T-helper 1 cell treated with Interleukin-12 subunit alpha and Interleukin-12 subunit beta and Interleukin-4 antibody, amounts not matched to agents 30 ng/mL and 1 ng/mL, for 36 hours (primary cell): Measurements from ENCODE around the gene PIEZO2. TPM values are rescaled to one million over a fixed set of nuclear protein-coding genes. Genes with fewer than 3 reads are reported as not detected.
"Not testable (repeated sequence)": the region's sequence is repeated elsewhere in the genome, so short reads cannot be mapped to it uniquely, and the experiment has no call there.

Experiments
- intact Hi-C: fragments of 100-400 bp; cut with micrococcal nuclease; formaldehyde crosslinking; loops from one replicate; pipeline ENCODE4 v1.15.1; 2024
- total RNA-seq: library from RNA; stranded (reverse); gene quantifications from 2 replicates; pipeline ENCODE4 v1.2.3, GENCODE V29; 2022

Gene PIEZO2
- total RNA-seq = not detected in 2 replicates

DNA sequence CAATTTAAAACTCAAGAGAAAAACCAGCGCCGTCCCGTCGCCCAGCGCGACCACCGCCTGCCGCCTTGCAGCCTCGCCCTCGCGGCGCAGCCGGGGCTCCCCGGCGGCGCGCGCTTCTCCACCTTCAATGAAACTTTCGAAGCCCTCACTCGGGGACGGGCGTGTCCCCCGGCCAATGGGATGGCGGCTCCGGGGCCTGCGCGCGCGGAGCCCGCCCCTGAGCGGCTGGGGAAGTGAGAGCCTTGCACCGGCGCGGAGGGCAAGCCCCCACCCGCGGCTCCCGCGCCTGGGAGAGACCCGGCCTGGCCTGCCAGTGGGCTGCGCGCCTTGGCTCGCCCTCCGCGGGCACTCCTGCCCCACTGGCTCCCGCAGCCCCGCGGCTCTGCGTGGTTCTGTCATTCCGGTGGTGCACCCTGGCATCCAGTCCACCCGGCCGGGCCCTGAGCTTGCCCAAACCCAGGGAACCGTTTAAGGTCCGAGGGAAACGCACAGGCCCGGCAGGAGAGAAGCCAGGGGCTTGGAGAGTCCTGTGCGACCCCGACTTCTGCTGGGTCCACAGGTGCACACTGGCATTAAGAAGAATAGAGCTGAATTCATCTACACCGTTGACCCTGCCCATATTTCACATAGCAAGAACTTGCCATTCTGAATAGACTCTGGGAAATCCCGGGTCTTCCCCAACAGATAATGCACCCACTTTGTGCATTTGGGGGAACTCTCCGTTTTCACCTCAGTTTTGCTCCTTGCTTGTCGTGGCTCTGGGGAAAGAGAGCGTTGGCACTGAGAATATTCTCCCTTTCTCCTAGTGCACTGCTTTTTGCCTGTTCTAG is at the start of gene PIEZO2:
TSS of gene PIEZO2 (minus strand) at position 129 of the 830 bp plus-strand sequence. CDS start 981 bp downstream, outside the sequence.
- intact Hi-C loops = loop anchor here (5.0 kb wide), 1 partner anchor 362 kb away; no protein-coding TSS in a partner anchor

DNA sequence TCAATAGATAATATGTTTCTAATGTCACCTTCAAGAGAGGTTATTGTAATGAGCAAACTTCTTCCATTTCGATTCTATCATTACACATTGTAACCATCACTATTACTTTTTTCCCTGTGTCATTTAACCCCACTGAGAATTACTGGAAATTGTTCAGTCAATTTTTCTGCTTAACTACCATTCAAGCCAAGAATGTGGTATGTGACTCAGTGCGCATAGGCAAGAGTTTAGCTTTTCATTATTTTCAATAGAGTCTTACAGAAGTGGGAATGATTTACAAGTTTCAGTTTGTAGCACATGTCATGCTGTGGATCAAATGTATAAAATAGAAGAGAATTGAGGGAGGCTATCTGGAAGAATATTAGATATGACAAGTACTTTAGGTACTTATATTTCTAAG is 34.3 kb upstream of the PIEZO2 start:
- intact Hi-C loops = no loop called here

DNA sequence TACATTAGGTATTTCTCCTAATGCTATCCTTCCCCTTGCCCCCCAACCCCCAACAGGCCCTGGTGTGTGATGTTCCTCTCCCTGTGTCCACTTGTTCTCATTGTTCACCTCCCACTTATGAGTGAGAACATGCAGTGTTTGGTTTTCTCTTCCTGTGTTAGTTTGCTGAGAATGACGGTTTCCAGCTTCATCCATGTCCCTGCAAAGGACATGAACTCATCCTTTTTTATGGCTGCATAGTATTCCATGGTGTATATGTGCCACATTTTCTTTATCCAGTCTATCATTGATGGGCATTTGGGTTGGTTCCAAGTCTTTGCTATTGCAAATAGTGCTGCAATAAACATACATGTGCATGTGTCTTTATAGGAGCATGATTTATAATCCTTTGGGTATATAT is 32.3 kb upstream of the PIEZO2 start:
- intact Hi-C loops = not testable (repeated sequence)

DNA sequence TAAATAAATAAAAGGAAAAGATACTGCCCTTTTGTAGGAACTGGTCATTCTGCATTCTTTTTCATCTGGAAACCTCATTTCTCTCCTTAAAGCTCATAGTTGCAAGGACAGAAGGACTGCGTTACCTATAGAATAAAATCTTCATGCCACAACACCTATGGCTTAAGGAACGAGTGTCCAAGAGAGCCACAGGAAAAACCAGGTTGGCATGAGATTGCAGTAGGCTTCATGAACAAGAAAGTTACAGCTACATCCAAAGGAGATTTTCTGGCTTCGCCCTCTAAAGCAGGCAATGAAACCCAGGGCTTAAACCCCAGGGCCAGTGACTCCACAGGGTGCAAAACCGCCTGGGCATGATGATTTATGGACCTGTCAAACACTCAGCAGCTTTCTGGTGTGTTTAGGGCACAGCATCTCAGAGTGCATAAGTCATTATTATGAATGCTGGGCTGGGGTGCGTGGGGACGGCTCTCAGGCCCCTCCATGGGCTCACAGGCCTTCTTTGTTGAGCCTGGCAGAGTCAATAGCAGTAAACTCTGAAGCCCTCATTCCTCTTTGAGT is 30.7 kb upstream of the PIEZO2 start:
- intact Hi-C loops = no loop called here

DNA sequence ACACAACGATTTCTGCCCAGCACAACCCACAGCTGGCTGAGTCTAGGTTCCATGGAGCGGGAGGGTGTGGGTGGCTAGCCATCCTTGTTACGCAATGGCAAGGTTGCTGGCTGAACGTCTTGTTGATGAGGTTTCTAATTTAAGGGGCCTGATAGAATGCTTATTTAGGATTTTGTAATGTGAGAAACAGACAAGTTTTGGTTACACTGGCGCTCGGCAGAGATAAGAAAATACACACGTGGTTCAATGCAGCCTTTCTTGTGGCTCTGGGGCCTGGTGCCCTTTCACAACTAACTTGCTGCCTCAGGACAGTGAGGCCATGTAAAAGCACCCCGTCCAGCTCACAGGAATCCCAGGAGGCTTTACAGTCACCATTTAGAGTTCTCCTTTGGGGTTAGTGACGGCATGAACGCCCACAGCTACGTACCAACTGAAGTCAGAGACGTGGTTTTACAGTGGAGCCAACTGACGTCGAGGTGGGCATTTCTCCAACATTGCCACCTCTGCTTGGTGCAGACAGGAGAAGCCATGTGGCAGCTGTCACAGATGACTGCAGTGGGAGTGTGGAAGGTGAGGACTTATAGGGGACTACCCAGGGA is 29.7 kb upstream of the PIEZO2 start:
- intact Hi-C loops = no loop called here

DNA sequence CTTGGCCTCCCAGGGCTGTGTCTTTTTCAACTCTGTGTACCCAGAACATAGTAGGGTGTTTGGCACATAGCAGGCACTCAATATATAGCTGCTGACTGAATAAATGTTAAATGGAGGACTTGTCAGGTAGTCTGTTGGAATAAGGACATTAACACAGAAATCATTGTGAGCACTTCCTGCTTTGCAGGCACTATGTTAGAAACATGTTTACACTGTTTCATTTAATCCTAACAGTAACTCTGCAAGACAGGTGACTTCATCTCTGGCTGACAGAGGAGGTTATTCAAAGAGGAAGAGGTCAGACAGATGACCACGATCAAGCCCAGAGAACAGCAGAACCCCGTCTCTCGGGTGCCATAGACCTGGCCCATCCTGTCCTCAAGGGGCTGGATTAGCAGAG is 28.0 kb upstream of the PIEZO2 start:
- intact Hi-C loops = no loop called here

- intact Hi-C loops = no loop called here
Observed at GRCh38 chr18:11176481-11176881, 27.1 kb upstream of the PIEZO2 start.

DNA sequence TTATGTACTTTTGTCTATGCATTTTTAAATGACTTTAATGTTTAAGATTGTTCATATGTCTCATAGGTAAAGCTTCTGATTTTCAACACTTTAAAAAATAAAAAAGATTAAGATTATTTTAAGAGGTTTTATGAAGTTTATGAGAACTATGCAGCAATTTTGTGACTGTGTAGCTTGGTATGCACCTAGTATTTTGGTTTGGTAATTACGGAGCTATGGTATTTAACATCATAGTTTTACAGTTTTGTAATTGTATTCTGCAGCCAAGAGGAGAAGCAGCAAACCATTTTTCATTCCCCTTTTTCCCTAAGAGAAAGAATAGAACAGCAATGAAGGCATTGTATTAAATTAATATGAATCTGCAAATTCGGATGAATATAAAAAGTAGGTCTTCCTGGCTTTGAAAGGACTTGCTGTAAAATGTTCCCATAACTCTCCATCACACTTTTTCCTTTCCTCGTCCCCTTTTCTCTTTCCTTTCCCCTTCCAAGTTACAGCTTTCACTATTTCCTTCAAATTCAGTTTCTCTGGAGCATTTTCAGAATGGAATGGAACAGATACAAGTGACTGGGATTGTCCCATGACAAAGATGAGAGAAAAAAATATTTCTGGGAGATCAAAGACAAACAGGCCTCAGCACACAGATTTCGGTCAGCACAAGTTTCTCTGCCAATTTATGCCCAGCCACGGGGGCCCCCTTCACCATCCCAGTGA is 26.1 kb upstream of the PIEZO2 start:
- intact Hi-C loops = no loop called here

GRCh38 chr18:11174179-11174578 is 24.8 kb upstream of the PIEZO2 start:
- intact Hi-C loops = not testable (repeated sequence)

GRCh38 chr18:11167778-11168177 is 18.4 kb upstream of the PIEZO2 start:
- intact Hi-C loops = no loop called here

DNA sequence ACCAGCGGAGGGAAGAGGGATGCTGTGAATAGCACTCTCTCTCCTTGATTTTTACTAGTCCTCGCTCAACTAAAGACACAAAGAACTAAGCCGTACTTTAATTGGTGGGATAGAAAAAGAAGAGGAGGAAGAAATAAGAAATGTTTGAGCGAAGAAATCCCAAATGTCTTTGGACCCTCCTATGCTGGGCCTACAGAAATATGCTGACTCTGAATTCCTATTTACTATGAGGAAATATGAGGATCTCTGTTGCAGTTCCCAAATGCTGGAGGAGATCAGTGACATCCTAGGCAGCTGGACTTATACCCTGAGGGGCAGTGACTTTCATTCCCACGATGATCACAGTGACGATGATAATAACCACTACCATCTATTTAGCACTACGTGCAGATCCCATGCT is 16.6 kb upstream of the PIEZO2 start:
- intact Hi-C loops = no loop called here

DNA sequence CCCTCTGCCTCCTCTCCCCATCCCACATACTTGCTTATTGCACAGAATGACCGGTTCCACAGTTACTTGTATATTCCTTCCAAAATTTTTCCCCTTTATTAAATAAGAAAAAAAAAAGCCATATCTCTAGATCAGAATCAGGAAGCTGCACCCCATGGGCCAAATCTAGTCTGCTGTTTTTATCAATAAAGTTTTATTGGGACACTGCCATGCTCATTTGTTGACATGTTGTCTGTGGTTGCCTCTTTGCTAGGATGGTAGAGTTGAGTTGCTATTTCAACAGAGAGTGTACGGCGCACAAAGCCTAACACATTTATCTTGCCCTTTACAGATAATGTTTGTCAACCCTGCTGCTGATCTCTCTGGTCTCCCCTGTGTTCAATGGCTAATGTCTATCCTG is 15.8 kb upstream of the PIEZO2 start:
- intact Hi-C loops = no loop called here

GRCh38 chr18:11163665-11164064 is 14.3 kb upstream of the PIEZO2 start:
- intact Hi-C loops = loop anchor here (1.0 kb wide), 1 partner anchor 376 kb away; no protein-coding TSS in a partner anchor

- intact Hi-C loops = loop anchor here (1.0 kb wide), 1 partner anchor 376 kb away; no protein-coding TSS in a partner anchor
Observed at GRCh38 chr18:11162889-11163288, 13.5 kb upstream of the PIEZO2 start.

DNA sequence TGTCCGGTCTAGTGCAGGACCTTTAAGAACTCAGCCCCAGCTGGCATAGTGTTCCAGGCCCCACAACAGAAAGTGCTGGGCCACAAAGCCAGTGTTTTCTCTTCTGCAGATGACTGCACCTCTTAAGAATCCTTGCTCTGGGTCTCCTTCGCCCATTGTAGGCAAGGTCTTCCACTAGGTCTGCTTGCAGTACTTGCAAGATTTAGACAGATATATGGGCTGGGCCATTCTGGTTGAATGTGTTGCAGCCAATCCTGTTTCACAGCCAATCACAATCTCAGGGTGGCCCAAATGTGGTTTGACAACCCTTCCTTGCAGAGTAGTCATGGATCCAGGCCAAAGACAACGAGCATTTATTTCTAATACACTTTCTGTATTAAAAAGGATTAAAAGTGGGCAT is 13.1 kb upstream of the PIEZO2 start:
- intact Hi-C loops = no loop called here

GRCh38 chr18:11160313-11160712 is 10.9 kb upstream of the PIEZO2 start:
- intact Hi-C loops = no loop called here

- intact Hi-C loops = no loop called here
Observed at GRCh38 chr18:11159844-11160243, 10.5 kb upstream of the PIEZO2 start.

GRCh38 chr18:11156978-11157377 is 7.6 kb upstream of the PIEZO2 start:
- intact Hi-C loops = no loop called here

DNA sequence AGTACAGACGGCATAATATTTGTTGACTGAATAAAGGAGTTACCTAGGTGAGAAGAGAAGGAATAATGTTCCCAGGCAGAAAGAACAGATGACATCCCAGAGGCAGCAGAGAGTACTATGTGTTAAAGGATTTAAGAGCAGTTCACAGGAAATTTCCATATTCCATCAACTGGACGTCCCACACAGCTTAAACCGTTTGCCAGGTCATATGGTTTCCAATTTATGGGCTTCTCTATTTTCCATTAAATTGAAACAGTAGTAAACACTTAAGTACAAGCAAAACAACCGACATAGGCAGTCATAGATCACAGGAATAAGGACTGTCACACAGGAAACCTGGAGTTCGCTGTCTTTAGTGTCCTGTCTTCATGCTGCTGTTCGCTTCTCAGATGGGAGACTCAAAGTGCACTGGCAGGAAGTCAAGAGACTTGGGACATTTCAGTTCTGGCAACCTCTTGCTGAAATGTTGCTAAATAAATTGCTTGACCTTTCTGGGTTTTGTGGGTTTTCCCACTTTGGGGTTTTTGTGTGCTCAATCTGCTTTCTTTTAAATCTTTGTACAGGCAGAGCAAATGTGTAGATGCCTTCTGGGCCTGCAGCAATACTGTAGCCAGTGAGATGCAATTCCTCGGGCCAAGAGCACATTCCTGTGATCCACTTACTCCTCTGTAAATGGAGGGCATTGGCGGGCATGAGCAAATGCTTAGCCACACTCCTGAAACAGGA is 5.8 kb upstream of the PIEZO2 start:
- intact Hi-C loops = loop anchor here (2.0 kb wide), 1 partner anchor 304 kb away; no protein-coding TSS in a partner anchor

DNA sequence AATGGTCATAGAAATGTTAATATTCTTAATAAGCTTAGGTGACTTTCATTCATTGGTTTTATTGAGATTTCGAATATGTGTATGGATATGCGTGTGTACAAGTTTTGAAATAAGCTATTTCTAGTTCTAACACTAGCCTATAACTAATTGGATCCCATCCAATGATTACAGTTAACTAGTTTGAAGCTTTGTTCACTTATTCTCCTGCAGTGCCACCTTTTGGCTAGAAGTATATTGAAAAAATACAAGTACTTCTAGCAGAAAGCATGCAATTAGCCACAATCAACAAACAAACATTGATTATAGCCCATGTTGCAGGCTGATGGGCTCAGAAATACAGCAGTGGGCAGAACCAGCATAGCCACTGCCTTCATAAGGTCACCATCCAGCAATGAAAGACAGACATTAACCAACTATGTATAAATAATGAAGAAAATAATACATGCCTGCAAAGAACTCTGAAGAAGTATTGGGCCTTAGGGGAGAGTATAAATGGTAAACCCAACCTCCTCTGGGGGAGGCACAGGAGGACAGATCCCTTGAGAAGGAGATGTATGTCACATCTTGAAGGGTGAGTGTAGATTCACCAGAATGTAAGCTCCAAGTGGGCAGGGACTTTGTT is 5.1 kb upstream of the PIEZO2 start:
- intact Hi-C loops = loop anchor here (2.0 to 5.0 kb wide), 2 partner anchors 304 to 367 kb away; no protein-coding TSS in a partner anchor
